ENCODE results near the gene FOSL1. TPM values are rescaled to one million over a fixed set of nuclear protein-coding genes. Genes with fewer than 3 reads are reported as not detected.

FOSL1 gene
- total and polyA plus RNA-seq, 2 of the 13 experiments (the other 11 are each of a cell fraction or from before 2014, with no cell fraction given): 4.0 to 4.1 TPM

DNA sequence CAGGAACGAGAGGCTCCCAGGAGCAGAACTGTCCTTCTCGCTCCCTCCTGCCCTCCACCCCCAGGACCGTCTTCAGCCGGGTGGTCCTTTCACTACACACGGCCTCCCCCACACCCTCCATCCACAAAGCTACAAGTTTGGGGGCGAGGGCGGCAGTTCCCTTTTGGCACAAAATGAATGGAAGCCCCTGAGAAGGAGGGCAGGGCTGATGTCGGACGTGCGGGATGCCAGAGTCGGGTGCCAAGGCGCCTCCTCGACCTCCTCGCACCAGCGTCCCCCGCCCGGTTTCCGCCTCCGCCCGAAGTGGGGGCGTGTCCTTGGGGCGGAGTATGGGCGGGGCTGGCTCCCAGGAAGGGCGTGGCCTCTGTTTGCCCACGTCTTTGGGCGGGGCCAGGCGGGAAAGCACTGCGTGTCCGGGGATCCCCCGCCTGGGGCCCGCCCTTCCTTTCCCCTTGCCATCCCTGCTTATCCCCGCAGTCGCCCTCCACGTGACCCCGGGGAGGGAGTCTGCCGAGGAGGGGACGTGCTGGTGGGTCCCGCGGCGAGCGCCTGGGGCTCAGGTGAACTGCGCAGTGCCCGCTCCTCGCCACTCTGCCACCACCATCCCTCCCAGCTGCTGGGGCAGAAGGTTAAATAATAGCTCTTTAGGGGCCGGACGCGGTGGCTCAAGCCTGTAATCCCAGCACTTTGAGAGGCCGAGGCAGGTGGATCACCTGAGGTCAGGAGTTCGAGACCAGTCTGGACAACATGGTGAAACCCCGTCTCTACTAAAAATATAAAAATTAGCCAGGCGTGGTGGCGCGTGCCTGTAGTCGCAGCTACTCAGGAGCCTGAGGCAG is 26.7 kb downstream of the FOSL1 start (continued):
- 0 out of 2 replicates have a peak, but pooled peaks have one; percentile 35 for TF ChIP-seq HOXD1 (CRISPR knock-in tag; IDR thresholded peaks at IDR 0.05)
- TF ChIP-seq BRCA1 (CRISPR knock-in tag; IDR thresholded peaks at IDR 0.05): no peak
- peak; percentile 39; the same call in 1 of the 2 replicates for TF ChIP-seq POGZ (CRISPR knock-in tag; IDR thresholded peaks at IDR 0.05)
- no peak for TF ChIP-seq CERS6 (CRISPR knock-in tag; IDR thresholded peaks at IDR 0.05)
- TF ChIP-seq ATAD3A (CRISPR knock-in tag; IDR thresholded peaks at IDR 0.05): no peak
- no peak for TF ChIP-seq ZNF773 (CRISPR knock-in tag; IDR thresholded peaks at IDR 0.05; ENCODE audit: borderline replicate concordance)
- TF ChIP-seq, protein P1, sequence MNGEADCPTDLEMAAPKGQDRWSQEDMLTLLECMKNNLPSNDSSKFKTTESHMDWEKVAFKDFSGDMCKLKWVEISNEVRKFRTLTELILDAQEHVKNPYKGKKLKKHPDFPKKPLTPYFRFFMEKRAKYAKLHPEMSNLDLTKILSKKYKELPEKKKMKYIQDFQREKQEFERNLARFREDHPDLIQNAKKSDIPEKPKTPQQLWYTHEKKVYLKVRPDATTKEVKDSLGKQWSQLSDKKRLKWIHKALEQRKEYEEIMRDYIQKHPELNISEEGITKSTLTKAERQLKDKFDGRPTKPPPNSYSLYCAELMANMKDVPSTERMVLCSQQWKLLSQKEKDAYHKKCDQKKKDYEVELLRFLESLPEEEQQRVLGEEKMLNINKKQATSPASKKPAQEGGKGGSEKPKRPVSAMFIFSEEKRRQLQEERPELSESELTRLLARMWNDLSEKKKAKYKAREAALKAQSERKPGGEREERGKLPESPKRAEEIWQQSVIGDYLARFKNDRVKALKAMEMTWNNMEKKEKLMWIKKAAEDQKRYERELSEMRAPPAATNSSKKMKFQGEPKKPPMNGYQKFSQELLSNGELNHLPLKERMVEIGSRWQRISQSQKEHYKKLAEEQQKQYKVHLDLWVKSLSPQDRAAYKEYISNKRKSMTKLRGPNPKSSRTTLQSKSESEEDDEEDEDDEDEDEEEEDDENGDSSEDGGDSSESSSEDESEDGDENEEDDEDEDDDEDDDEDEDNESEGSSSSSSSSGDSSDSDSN (CRISPR knock-in tag; IDR thresholded peaks at IDR 0.05): 0 out of 2 replicates have a peak, but pooled peaks have one; percentile 11
- TF ChIP-seq KDM3A (CRISPR knock-in tag; IDR thresholded peaks at IDR 0.05; ENCODE audit: low read depth): no peak
- TF ChIP-seq, protein P2, sequence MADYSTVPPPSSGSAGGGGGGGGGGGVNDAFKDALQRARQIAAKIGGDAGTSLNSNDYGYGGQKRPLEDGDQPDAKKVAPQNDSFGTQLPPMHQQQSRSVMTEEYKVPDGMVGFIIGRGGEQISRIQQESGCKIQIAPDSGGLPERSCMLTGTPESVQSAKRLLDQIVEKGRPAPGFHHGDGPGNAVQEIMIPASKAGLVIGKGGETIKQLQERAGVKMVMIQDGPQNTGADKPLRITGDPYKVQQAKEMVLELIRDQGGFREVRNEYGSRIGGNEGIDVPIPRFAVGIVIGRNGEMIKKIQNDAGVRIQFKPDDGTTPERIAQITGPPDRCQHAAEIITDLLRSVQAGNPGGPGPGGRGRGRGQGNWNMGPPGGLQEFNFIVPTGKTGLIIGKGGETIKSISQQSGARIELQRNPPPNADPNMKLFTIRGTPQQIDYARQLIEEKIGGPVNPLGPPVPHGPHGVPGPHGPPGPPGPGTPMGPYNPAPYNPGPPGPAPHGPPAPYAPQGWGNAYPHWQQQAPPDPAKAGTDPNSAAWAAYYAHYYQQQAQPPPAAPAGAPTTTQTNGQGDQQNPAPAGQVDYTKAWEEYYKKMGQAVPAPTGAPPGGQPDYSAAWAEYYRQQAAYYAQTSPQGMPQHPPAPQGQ (CRISPR knock-in tag; IDR thresholded peaks at IDR 0.05; ENCODE audit: borderline replicate concordance): no peak
- no peak for TF ChIP-seq ZNF468 (CRISPR knock-in tag; IDR thresholded peaks at IDR 0.05)
- no peak for TF ChIP-seq REPIN1 (CRISPR knock-in tag; IDR thresholded peaks at IDR 0.05; ENCODE audit: borderline replicate concordance, low read depth)
- TF ChIP-seq AKAP8 (CRISPR knock-in tag; IDR thresholded peaks at IDR 0.05): no peak; the same call in 1 of the 2 replicates
- no peak for TF ChIP-seq ZNF235 (CRISPR knock-in tag; IDR thresholded peaks at IDR 0.05; ENCODE audit: borderline replicate concordance)
- TF ChIP-seq SMAD3 (CRISPR knock-in tag; IDR thresholded peaks at IDR 0.05): no peak
- TF ChIP-seq, protein P3, sequence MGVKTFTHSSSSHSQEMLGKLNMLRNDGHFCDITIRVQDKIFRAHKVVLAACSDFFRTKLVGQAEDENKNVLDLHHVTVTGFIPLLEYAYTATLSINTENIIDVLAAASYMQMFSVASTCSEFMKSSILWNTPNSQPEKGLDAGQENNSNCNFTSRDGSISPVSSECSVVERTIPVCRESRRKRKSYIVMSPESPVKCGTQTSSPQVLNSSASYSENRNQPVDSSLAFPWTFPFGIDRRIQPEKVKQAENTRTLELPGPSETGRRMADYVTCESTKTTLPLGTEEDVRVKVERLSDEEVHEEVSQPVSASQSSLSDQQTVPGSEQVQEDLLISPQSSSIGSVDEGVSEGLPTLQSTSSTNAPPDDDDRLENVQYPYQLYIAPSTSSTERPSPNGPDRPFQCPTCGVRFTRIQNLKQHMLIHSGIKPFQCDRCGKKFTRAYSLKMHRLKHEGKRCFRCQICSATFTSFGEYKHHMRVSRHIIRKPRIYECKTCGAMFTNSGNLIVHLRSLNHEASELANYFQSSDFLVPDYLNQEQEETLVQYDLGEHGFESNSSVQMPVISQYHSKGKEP (CRISPR knock-in tag; IDR thresholded peaks at IDR 0.05): no peak
- no peak for TF ChIP-seq ZNF142 (CRISPR knock-in tag; IDR thresholded peaks at IDR 0.05)
